HG03159 (cell line): ENCODE measurements around the gene FXYD1.

ENCODE experiments used
- ATAC-seq: cut with Tn5 transposase; IDR thresholded peaks from one replicate; pipeline ENCODE4 v1.9.1; 2021; ENCODE audit warnings: mild to moderate bottlenecking, moderate library complexity; ENCODE audit not compliant: unreplicated experiment

FXYD1 gene

GRCh38 chr19:35160629-35161433, 22.2 kb downstream of the FXYD1 start:
- no peak for ATAC-seq

- ATAC-seq: no peak
Observed at GRCh38 chr19:35161434-35161743, 22.8 kb downstream of the FXYD1 start.

GRCh38 chr19:35162471-35163326, 24.1 kb downstream of the FXYD1 start:
- no peak for ATAC-seq

- ATAC-seq: no peak
Observed at GRCh38 chr19:35164418-35164817, 25.8 kb downstream of the FXYD1 start.

- ATAC-seq: no peak
Observed at GRCh38 chr19:35165200-35166058, 26.8 kb downstream of the FXYD1 start.

DNA sequence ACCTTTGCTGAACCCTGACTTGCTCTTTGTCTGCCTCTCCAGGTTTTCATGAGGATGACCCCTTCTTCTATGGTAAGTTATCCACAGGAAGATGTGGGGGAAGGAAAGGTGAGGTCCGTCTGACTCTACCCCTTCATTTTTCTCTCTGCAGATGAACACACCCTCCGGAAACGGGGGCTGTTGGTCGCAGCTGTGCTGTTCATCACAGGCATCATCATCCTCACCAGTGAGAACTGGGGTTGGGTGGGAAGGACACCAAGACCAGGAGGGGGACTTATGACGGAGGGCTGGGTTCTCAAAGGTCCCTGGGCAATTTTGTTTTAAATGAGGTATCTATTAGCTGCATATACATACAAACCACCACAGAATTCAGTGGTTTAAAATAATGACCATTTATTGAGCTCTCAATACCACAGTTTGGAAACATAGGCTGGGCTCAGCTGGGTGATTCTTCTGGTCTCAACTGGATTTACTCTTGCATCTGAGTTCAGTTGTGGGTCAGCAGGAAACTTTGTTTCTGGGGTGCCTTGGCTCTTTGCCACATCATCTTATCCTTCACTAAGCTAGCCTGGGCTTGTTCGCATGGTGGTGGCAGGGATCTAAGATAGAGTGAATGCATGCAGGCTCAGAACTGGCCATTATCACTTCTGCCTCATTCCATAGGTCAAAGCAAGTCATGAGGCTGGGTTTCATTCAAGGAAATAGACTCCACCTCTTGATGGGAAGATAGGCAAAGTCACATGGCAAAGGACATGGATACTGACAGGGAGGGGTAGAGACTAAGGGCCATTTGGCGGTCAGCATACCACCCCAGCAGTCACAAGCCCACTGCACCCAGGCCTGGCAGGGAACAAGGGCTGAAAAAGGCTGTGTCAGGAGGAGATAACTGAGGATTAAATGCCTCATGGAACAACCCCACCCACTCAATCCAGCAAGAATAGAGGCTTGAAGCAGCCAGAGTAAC, 27.8 kb downstream of the FXYD1 start:
- ATAC-seq: no peak

DNA sequence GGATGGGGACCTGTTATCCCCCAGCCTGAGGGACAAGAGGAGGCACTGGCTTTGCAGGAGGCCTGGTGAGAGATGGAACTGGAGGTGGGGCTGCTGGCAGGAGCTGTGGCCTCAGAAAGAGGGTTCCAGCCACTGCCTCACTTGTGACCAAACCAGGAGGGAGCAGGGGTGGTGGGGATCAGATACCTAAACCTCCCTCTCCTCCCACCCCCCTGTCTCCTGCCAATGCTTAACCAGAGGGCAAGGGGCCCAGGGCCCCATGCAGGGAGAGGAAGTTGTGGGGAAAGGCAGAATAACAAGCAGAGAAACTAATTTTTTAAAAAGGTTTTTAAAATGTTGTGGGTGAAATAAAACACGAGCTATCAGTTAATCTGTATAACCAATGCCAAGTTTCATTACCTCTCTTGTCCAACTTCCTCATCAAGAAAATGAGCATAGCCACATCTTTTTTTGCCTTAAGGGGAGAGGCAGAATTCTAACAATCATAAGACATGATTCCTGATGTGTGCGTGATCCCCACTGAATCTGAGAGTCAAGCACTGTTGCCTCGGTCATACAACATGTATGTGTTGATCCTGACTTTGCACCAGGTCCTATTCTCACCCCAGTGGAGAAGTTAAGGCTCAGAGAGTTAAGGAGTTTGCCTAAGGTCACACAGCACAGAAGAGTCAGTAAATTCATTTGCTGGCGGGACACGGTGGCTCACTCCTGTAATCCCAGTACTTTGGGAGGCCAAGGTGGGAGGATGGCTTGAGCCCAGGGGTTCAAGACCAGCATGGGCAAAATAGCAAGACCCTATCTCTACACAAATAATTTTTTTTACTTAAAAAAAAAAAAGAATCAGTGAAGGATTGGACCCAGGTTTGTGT, 28.9 kb downstream of the FXYD1 start:
- no peak for ATAC-seq

GRCh38 chr19:35168196-35168595, 29.6 kb downstream of the FXYD1 start:
- ATAC-seq: no peak

- no peak for ATAC-seq
Observed at GRCh38 chr19:35169221-35169995, 30.8 kb downstream of the FXYD1 start.

DNA sequence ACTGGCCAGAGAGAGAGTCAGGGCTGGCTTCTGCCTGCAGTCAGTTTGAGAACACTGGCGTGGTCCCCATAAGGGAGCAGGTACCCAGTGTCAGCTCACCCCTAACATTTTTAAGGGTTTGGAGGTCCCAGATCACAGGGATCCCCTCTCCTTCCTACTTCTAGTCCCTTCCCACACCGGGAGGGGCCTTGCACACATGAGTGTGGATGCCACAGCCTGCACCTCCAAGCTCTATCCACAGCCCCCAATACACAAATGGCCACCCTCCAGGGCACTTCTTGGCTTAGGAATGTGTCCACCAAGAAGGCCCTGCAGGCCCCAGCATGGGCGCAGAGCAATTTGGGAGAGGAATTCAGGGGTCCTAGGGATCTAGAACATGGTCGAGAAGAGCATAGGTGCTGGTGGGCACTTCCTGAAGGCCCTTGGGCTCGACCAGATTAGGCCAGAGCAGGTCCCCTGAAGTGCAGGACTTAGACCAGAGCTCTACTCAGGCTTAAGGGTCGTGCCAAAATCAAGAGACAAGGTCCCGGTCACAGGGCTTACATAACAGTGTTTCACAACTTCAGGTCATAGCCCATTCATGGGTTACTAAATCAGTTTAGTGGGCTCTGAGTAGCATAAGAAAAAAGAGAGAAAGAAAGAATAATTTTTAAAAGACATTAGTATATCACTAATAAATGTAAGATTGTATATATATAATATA, 31.9 kb downstream of the FXYD1 start:
- ATAC-seq: no peak

DNA sequence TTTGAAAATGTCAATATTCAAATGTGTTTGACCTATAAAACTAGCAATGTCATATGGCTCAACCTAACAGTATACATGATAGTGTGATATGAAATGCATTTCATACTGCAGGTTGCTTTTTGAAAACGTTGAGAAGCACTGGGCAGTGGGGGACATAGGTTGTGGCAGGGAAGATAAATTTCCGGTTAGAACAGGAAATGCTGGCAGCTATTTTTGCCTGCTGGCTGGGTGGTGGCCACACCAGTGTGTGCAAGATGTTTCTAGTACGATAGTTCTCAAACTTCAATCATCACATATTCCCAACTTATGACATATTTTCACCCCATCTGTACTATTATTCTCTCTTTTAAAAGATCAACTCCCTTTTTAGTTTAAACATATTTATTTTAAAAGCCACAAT, 33.1 kb downstream of the FXYD1 start:
- ATAC-seq: no peak

GRCh38 chr19:35174226-35174625, 35.6 kb downstream of the FXYD1 start:
- no peak for ATAC-seq

DNA sequence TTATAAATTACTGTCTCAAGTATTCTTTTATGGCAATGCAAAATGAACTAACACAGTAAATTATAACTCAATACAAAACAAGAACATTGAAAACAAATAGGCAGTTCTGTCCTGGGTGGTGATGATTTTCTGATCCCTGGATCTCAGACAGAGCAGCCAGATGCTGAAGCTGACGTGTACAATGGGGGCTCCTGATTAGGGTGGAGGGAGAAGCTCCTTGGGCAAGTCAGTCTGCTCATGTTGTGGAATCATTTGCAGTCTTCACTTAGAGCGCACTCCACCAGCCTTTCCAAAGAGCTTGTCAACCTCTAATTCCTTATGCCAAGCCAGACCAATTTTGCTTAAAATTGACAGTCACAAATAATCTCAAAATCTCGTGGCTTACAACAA, 37.6 kb downstream of the FXYD1 start:
- ATAC-seq: no peak

DNA sequence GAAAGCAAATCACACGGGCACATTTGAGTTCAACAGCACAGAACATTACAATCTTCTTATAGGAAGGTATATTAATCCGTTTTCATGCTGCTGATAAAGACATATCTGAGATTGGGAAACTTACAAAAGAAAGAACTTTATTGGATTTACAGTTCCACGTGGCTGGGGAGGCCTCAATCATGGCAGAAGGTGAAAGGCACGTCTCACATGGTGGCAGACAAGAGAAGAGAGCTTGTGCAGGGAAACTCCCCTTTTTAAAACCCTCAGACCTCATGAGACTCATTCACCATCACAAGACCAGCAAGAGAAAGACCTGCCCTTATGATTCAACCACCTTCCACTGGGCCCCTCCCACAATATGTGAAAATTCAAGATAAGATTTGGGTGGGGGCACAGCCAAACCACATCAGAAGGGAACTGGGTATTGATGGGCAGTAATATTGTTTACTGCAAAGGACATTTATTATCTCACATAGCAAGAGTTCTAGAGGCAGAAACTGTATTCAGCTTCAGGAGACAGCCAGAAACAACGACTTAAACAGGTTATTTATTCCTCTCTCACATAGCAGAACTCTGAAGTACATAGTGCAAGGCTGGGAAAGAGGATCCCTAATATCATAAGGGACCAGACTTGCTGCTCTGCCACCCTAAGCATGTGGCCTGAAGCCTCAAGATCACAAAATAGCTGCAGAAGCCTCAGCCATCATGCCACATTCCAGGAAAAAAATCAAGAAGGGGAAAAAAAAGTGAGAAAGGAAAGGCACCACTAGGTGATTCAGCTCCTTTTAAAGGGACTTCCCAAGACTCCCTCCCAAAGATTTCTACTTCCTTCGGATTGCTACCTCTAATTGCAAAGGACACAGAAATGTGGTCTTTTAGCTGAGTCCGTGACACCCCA, 39.0 kb downstream of the FXYD1 start:
- no peak for ATAC-seq

DNA sequence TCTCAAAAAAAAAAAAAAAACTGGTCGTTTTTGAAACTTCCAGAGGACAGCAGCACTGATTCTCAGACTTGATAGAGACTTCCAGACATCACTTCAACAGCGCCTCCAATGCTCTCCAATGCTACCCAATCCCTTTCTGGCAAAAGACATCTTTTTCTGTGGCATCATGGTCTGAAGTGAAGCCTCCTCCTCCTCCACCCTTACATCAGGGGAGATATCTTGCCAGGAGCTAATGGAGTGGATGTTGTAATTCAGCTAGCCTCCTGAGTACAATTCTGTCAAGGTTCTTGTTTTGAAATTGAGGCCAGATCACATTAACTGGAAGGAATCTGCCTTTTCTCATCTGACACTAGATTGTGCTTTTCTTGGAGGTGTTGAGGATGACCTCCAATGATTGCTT, 40.1 kb downstream of the FXYD1 start:
- ATAC-seq: no peak

GRCh38 chr19:35179830-35180229, 41.2 kb downstream of the FXYD1 start:
- no peak for ATAC-seq

DNA sequence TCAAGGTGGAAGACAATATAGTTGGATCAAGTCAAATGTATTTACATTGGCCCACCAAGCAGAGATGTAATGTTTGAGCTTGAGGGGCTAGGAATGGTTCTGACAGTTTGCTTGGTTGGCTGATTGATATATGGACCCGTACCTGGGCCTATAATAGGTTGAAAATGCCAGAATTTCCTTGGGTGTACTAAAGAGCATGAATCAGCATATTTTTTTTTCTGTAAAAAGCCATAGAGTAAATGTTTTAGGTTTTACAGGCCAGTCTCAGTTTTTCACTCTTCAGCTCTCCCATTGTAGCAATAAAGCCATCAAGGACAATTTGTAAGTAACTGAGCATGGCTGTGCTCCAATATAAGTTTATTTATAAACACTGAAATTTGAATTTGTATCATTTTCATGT, 42.8 kb downstream of the FXYD1 start:
- ATAC-seq: no peak
